Upper lobe of left lung (tissue), 6 donors: Measurements from ENCODE around the gene RAPGEF2. TPM values are rescaled to one million over a fixed set of nuclear protein-coding genes. Genes with fewer than 3 reads are reported as not detected.

ENCODE experiments used
- ATAC-seq, 2 donors: fragments of 200-7000 bp; cut with Tn5 transposase; one replicate each; pipeline ENCODE4 v1.9.1; 2022; ENCODE audit warnings: mild to moderate bottlenecking in 2 of 2, moderate library complexity in 2 of 2; ENCODE audit not compliant: low FRiP score in 2 of 2
- DNase-seq, 2 donors: peaks; one replicate each; pipeline ENCODE4 v3.0.0-alpha.2; 2019 to 2020
- H3K27ac ChIP-seq, 4 donors: fragments of 200-600 bp; sonication (generic); one replicate each; pipeline ENCODE4 v1.5.1; 2016 to 2019
- H3K27me3 ChIP-seq, 4 donors: fragments of 200-600 bp; sonication (generic); one replicate each; pipeline ENCODE4 v1.5.1; 2017 to 2019
- H3K36me3 ChIP-seq, 4 donors: fragments of 200-600 bp; sonication (generic); one replicate each; pipeline ENCODE4 v1.5.1; 2016 to 2019
- H3K4me1 ChIP-seq, 4 donors: fragments of 200-600 bp; sonication (generic); one replicate each; pipeline ENCODE4 v1.5.1; 2018 to 2019
- H3K4me3 ChIP-seq, 4 donors: fragments of 200-600 bp; sonication (generic); one replicate each; pipeline ENCODE4 v1.5.1; 2017 to 2019; ENCODE audit warnings: mild to moderate bottlenecking in 2 of 4, moderate library complexity in 1 of 4
- H3K9me3 ChIP-seq, 4 donors: fragments of 200-600 bp; sonication (generic); one replicate each; pipeline ENCODE4 v1.5.1; 2018 to 2019
- CTCF ChIP-seq, 6 experiments: fragments of 450-650 bp in 4 of 6; fragments of 200-600 bp in 2 of 6; sonication (generic) in 2 of 6; IDR thresholded peaks; one replicate each; pipeline ENCODE4 v1.5.1; 2016 to 2019; ENCODE audit warnings: antibody characterized with exemption in 6 of 6
- EP300 ChIP-seq, 4 donors: sonication (generic); formaldehyde crosslinking; IDR thresholded peaks; one replicate each; pipeline ENCODE4 v1.5.1; 2017; ENCODE audit warnings: antibody characterized with exemption in 4 of 4, control low read depth in 2 of 4
- POLR2A ChIP-seq, 4 donors: fragments of 450-650 bp; IDR thresholded peaks; one replicate each; pipeline ENCODE4 v1.5.1; 2016 to 2017; ENCODE audit warnings: antibody characterized with exemption in 4 of 4, mild to moderate bottlenecking in 2 of 4
- POLR2AphosphoS5 ChIP-seq, 2 donors: sonication (generic); formaldehyde crosslinking; IDR thresholded peaks; one replicate each; pipeline ENCODE4 v1.5.1; 2017; ENCODE audit warnings: antibody characterized with exemption in 2 of 2
- WGBS, 2 donors: methylation state at CpG; one replicate each; pipeline ENCODE4 v1.1.5; 2017 to 2018; 5-methylcytosine and 5-hydroxymethylcytosine counted together
- total RNA-seq, 6 donors: library from RNA; depleted of rRNA in 4 of 6; stranded (reverse); fragments of >200 nt in 4 of 6; gene quantifications; one replicate each; pipeline versions ENCODE4 v1.1.0 to v1.2.1, GENCODE V29; 2016 to 2021
- donor health status: DM: no; HTN: no; CAD: no; lungs with moderate emphysema.
- donor health status: DM: no; HTN: yes; CAD: no; lungs with severe emphysema.

The RAPGEF2 gene
- total RNA-seq, 6 donors from 2014 or later: 53.3 to 122 (median 66.3) TPM

- DNase-seq (no peak), ATAC-seq (no peak)
- Histone ChIP-seq H3K27me3 (no peaks in the 10 kb centered on the region), H3K4me1 (peaks cover 0 to 19% (median 13%) of the 10 kb centered on the region in 4 donors), H3K27ac (no peak overlapping the region), H3K4me3 (no peak overlapping the region), H3K36me3 (no peaks in the 10 kb centered on the region), H3K9me3 (no peaks in the 10 kb centered on the region)
- 91 to 93% methylated on average over 1 of the region's 1 CpG for WGBS, 2 donors
- TF ChIP-seq CTCF (IDR thresholded peaks at IDR 0.05) (no peak), POLR2A (IDR thresholded peaks at IDR 0.05) (no peak), EP300 (IDR thresholded peaks at IDR 0.05) (no peak), POLR2AphosphoS5 (IDR thresholded peaks at IDR 0.05) (no peak)
Observed at GRCh38 chr4:159162576-159162975, 59.7 kb downstream of the RAPGEF2 start.

- Histone ChIP-seq H3K36me3 (no peaks in the 10 kb centered on the region), H3K27ac (no peak overlapping the region), H3K9me3 (no peaks in the 10 kb centered on the region), H3K27me3 (no peaks in the 10 kb centered on the region), H3K4me3 (no peak overlapping the region), H3K4me1 (peaks cover 0 to 12% (median 8%) of the 10 kb centered on the region in 4 donors)
- ATAC-seq (no peak), DNase-seq (no peak)
- TF ChIP-seq CTCF (IDR thresholded peaks at IDR 0.05): no peak
- TF ChIP-seq POLR2AphosphoS5 (IDR thresholded peaks at IDR 0.05): no peak
- no peak for TF ChIP-seq POLR2A (IDR thresholded peaks at IDR 0.05)
- TF ChIP-seq EP300 (IDR thresholded peaks at IDR 0.05): no peak
Observed at GRCh38 chr4:159163521-159163920, 60.6 kb downstream of the RAPGEF2 start.

DNA sequence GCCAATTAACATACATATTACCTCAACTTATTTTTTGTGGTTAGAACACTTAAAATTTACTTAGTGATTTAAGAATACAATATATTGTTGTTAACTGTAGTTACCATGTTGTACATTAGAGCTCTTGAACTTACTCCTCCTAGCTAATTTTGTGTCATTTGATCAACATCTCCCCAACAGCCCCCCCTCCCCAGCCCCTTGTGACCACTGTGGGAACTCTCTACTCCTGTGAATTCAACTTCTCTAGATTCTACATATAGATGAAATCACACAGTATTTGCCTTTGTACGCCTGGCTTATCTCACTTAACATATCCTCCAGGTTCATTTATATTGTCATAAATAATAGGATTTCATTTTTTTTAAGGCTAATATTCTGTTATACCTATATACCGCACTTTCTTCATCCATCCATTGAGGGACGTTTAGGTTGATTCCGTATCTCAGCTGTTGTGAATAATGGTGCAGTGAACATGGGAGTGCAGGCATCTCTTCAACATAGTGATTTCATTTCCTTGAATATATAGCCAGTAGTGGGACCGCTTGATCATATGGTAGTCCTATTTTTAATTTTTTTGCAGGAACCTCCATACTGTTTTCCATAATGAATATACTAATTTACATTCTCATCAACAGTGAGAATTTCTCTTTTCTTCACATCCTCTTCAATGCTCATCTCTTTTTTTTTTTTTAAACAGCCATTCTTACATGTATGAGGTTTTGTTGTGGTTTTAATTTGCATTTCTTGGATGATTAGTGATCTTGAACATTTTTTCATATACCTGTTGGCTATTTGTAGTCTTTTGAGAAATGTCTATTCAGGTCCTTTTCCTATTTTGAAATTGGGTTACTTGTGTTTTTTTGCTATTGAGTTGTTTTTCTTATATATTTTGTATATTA lies 66.8 kb downstream of the RAPGEF2 start:
- Histone ChIP-seq H3K4me1 (peaks cover under 1 to 22% (median 16%) of the 10 kb centered on the region in 4 donors), H3K36me3 (no peaks in the 10 kb centered on the region), H3K9me3 (no peaks in the 10 kb centered on the region), H3K27me3 (no peaks in the 10 kb centered on the region), H3K27ac (no peak overlapping the region), H3K4me3 (no peak overlapping the region)
- DNase-seq: no peak
- no peak for TF ChIP-seq CTCF (IDR thresholded peaks at IDR 0.05)
- no peak for TF ChIP-seq EP300 (IDR thresholded peaks at IDR 0.05)
- no peak for TF ChIP-seq POLR2A (IDR thresholded peaks at IDR 0.05)
- TF ChIP-seq POLR2AphosphoS5 (IDR thresholded peaks at IDR 0.05): no peak
- 92 to 99% methylated on average over 5 of the region's 5 CpGs for WGBS, 2 donors
- no peak for ATAC-seq

DNA sequence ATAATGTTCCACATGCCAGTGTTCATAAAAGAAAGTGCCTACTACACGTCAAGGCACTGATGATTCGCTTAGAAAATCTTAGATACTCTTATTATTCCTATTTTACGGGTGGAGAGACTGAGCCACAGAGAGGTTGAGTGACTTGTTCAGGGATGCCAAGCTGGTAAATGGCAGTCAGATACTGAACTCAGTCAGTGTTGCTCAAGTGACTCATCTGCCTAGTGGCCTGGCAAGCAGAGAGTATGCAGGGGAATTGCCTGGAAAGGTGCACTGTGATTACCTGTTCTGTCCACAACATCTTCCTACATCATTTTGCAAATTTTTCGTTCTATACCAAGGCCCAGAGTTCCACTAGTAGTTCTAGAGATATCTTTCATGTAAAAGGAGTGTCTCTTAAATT lies 68.4 kb downstream of the RAPGEF2 start:
- Histone ChIP-seq H3K9me3 (no peaks in the 10 kb centered on the region), H3K27me3 (no peaks in the 10 kb centered on the region), H3K27ac (no peak overlapping the region), H3K4me1 (peaks cover 17 to 34% (median 30%) of the 10 kb centered on the region in 4 donors), H3K36me3 (no peaks in the 10 kb centered on the region), H3K4me3 (no peak overlapping the region)
- WGBS, 2 donors: 88 to 89% methylated on average over 4 of the region's 4 CpGs
- ATAC-seq (no peak), DNase-seq (no peak)
- TF ChIP-seq EP300 (IDR thresholded peaks at IDR 0.05) (no peak), CTCF (IDR thresholded peaks at IDR 0.05) (no peak), POLR2AphosphoS5 (IDR thresholded peaks at IDR 0.05) (no peak), POLR2A (IDR thresholded peaks at IDR 0.05) (no peak)
